Fibroblast of skin of left biceps (primary cell): Measurements from ENCODE around the gene EIF3B.
"Not testable (repeated sequence)": the region's sequence is repeated elsewhere in the genome, so short reads cannot be mapped to it uniquely, and the experiment has no call there.

Experiments
- DNase-seq, 2 experiments: peaks; one replicate each; pipeline ENCODE4 v3.0.0-alpha.2; 2013; ENCODE audit warnings: low read depth in 2 of 2

Gene EIF3B

GRCh38 chr7:2399848-2400587, 45.4 kb downstream of the EIF3B start:
- peak; percentile 98 to 99 for DNase-seq

GRCh38 chr7:2402687-2403013, 48.0 kb downstream of the EIF3B start:
- no peak for DNase-seq

GRCh38 chr7:2403014-2403717, 48.5 kb downstream of the EIF3B start, which contains the start of gene CHST12:
Gene CHST12 (plus strand): TSS chr7:2403611. CDS start chr7:2432640, 29,029 bp downstream.
- peak; percentile 83 to 87 for DNase-seq

GRCh38 chr7:2403718-2404648, 49.4 kb downstream of the EIF3B start:
- no peak for DNase-seq

GRCh38 chr7:2404714-2405119, 50.1 kb downstream of the EIF3B start:
- DNase-seq, result no peak

GRCh38 chr7:2405201-2405600, 50.6 kb downstream of the EIF3B start:
- no peak for DNase-seq

GRCh38 chr7:2405601-2406345, 51.1 kb downstream of the EIF3B start:
- no peak for DNase-seq

- no peak for DNase-seq
These were observed 55.3 kb downstream of the EIF3B start for GRCh38 chr7:2409745-2410414.

- no peak for DNase-seq
These were observed 56.4 kb downstream of the EIF3B start for GRCh38 chr7:2411049-2411448.

- DNase-seq, result no peak
These were observed 57.4 kb downstream of the EIF3B start for GRCh38 chr7:2411815-2412586.

- no peak for DNase-seq
These were observed 58.1 kb downstream of the EIF3B start for GRCh38 chr7:2412587-2413201.

- DNase-seq, result no peak
These were observed 61.4 kb downstream of the EIF3B start for GRCh38 chr7:2416063-2416462.

- DNase-seq, result no peak
These were observed 62.0 kb downstream of the EIF3B start for GRCh38 chr7:2416650-2417049.

GRCh38 chr7:2417178-2417577, 62.6 kb downstream of the EIF3B start:
- not testable (repeated sequence) for DNase-seq

- DNase-seq, result no peak
These were observed 63.4 kb downstream of the EIF3B start for GRCh38 chr7:2417981-2418481.

GRCh38 chr7:2420216-2420933, 65.7 kb downstream of the EIF3B start:
- DNase-seq, result no peak

- DNase-seq, result no peak
These were observed 67.3 kb downstream of the EIF3B start for GRCh38 chr7:2421943-2422310.

- no peak for DNase-seq
These were observed 71.1 kb downstream of the EIF3B start for GRCh38 chr7:2425749-2426148.
